C4-2B (cell line): ENCODE data around the gene NR5A2.

ENCODE experiments used
- H3K27ac ChIP-seq: fragments of 450-650 bp; 2 replicates; pipeline ENCODE4 v1.5.1; 2017
- CTCF ChIP-seq: fragments of 450-650 bp; conservative IDR thresholded peaks from 2 replicates; pipeline ENCODE4 v1.5.1; 2017; ENCODE audit warnings: mild to moderate bottlenecking
- ZFX ChIP-seq: fragments of 450-650 bp; IDR thresholded peaks from 2 replicates; pipeline ENCODE4 v1.6.1; 2017

Gene NR5A2

GRCh38 chr1:200027264-200027823, at the start of gene NR5A2:
TSS of gene NR5A2 (plus strand) at chr1:200027710. CDS start at chr1:200027848, 138 bp downstream.
- no peak within 1 kb of the TSS for H3K27ac ChIP-seq
- TF ChIP-seq CTCF (no peak), ZFX (no peak)

GRCh38 chr1:199978408-199978940, 49.0 kb upstream of the NR5A2 start:
- no peak for TF ChIP-seq ZFX
- no peak for TF ChIP-seq CTCF
- no peak overlapping the region for H3K27ac ChIP-seq

GRCh38 chr1:199979071-199979470, 48.4 kb upstream of the NR5A2 start:
- TF ChIP-seq ZFX = no peak
- TF ChIP-seq CTCF = no peak
- H3K27ac ChIP-seq = no peak overlapping the region

GRCh38 chr1:199981584-199981983, 45.9 kb upstream of the NR5A2 start:
- H3K27ac ChIP-seq = no peak overlapping the region
- TF ChIP-seq CTCF (no peak), ZFX (no peak)

- no peak overlapping the region for H3K27ac ChIP-seq
Measured at GRCh38 chr1:199982606-199983005, 44.9 kb upstream of the NR5A2 start.

GRCh38 chr1:199983531-199983930, 44.0 kb upstream of the NR5A2 start:
- H3K27ac ChIP-seq = no peak overlapping the region
- TF ChIP-seq CTCF (no peak), ZFX (no peak)

More at GRCh38 chr1:199982606-199983005, 44.9 kb upstream of the NR5A2 start:
- TF ChIP-seq CTCF (no peak), ZFX (no peak)

GRCh38 chr1:199995096-199995685, 32.3 kb upstream of the NR5A2 start:
- TF ChIP-seq ZFX (no peak), CTCF (no peak)
- H3K27ac ChIP-seq = no peak overlapping the region
